ENCODE results near the gene PNPLA2.
A peak's percentile ranks its signal among the peaks of the same experiment; 100 is the strongest.

Gene PNPLA2

GRCh38 chr11:844693-845644 is 26.3 kb downstream of the PNPLA2 start:
- DNase-seq (ENCODE audit: low read depth): peak; percentile 79

- DNase-seq (ENCODE audit: low read depth): no peak
Observed at GRCh38 chr11:845872-846495, 27.3 kb downstream of the PNPLA2 start.

- peak; percentile 78 for DNase-seq (ENCODE audit: low read depth)
Observed at GRCh38 chr11:846496-847098, 27.9 kb downstream of the PNPLA2 start.

- DNase-seq (ENCODE audit: low read depth): no peak
Observed at GRCh38 chr11:847876-848275, 29.2 kb downstream of the PNPLA2 start.

GRCh38 chr11:848380-848931 is 29.7 kb downstream of the PNPLA2 start:
- peak; percentile 45 for DNase-seq (ENCODE audit: low read depth)

- DNase-seq (ENCODE audit: low read depth): no peak
Observed at GRCh38 chr11:849104-849824, 30.6 kb downstream of the PNPLA2 start.

GRCh38 chr11:849951-850774 is 31.4 kb downstream of the PNPLA2 start:
- no peak for DNase-seq (ENCODE audit: low read depth)

- no peak for DNase-seq (ENCODE audit: low read depth)
Observed at GRCh38 chr11:850775-851763, 32.4 kb downstream of the PNPLA2 start.

- DNase-seq (ENCODE audit: low read depth): no peak
Observed at GRCh38 chr11:852762-853161, 34.0 kb downstream of the PNPLA2 start.

GRCh38 chr11:853682-854448 is 35.2 kb downstream of the PNPLA2 start:
- DNase-seq (ENCODE audit: low read depth): no peak

GRCh38 chr11:854601-855329 is 36.1 kb downstream of the PNPLA2 start:
- DNase-seq (ENCODE audit: low read depth): no peak

- DNase-seq (ENCODE audit: low read depth): no peak
Observed at GRCh38 chr11:855330-855674, 36.6 kb downstream of the PNPLA2 start.

- DNase-seq (ENCODE audit: low read depth): no peak
Observed at GRCh38 chr11:855796-856195, 37.1 kb downstream of the PNPLA2 start.

- no peak for DNase-seq (ENCODE audit: low read depth)
Observed at GRCh38 chr11:856397-856796, 37.7 kb downstream of the PNPLA2 start.

- no peak for DNase-seq (ENCODE audit: low read depth)
Observed at GRCh38 chr11:858053-858761, 39.5 kb downstream of the PNPLA2 start.

GRCh38 chr11:858762-859339 is 40.1 kb downstream of the PNPLA2 start:
- DNase-seq (ENCODE audit: low read depth): no peak

- peak; percentile 54 for DNase-seq (ENCODE audit: low read depth)
Observed at GRCh38 chr11:859394-860131, 40.8 kb downstream of the PNPLA2 start.
